WTC11 (cell line): Measurements from ENCODE around the gene KAT6B.

Experiments used
- CTCF ChIP-seq: fragments of 200-600 bp; IDR thresholded peaks from 2 replicates; pipeline ENCODE4 v1.8.0; 2022; ENCODE audit warnings: antibody characterized with exemption
- ESRRA ChIP-seq: sonication (generic); formaldehyde crosslinking; IDR thresholded peaks from 2 replicates; pipeline ENCODE4 v1.8.1; 2022; ENCODE audit warnings: mild to moderate bottlenecking, missing genetic modification reagents, borderline replicate concordance
- FOXJ3 ChIP-seq: sonication (generic); formaldehyde crosslinking; IDR thresholded peaks from 2 replicates; pipeline ENCODE4 v1.9.0; 2021; ENCODE audit warnings: missing genetic modification reagents, mild to moderate bottlenecking, borderline replicate concordance
- SMAD4 ChIP-seq: sonication (generic); formaldehyde crosslinking; IDR thresholded peaks from 2 replicates; pipeline ENCODE4 v1.8.0; 2022; ENCODE audit warnings: mild to moderate bottlenecking, missing genetic modification reagents
- TCF7 ChIP-seq: sonication (generic); formaldehyde crosslinking; IDR thresholded peaks from 2 replicates; pipeline ENCODE4 v1.8.0; 2022; ENCODE audit warnings: mild to moderate bottlenecking, low read depth, missing genetic modification reagents, moderate library complexity
- ZBTB43 ChIP-seq: sonication (generic); formaldehyde crosslinking; IDR thresholded peaks from 2 replicates; pipeline ENCODE4 v1.8.1; 2023; ENCODE audit warnings: mild to moderate bottlenecking, missing genetic modification reagents
- ZNF425 ChIP-seq: fragments of 250-450 bp; sonication (Bioruptor Pico); conservative IDR thresholded peaks from 2 replicates; pipeline ENCODE4 v1.9.0; 2021; ENCODE audit warnings: mild to moderate bottlenecking

- no peak for TF ChIP-seq FOXJ3 (CRISPR knock-in tag)
- TF ChIP-seq CTCF = no peak
- TF ChIP-seq ZNF425 (CRISPR knock-in tag) = no peak
- no peak for TF ChIP-seq TCF7
- TF ChIP-seq ZBTB43 (CRISPR knock-in tag) = no peak
- TF ChIP-seq ESRRA = no peak
- no peak for TF ChIP-seq SMAD4
Measured at GRCh38 chr10:74906611-74907198, 80.3 kb downstream of the KAT6B start.
